ENCODE data around the gene CDS2. TPM values are rescaled to one million over a fixed set of nuclear protein-coding genes. Genes with fewer than 3 reads are reported as not detected.

Gene CDS2
- total RNA-seq, 1 donor = 32.0 TPM

DNA sequence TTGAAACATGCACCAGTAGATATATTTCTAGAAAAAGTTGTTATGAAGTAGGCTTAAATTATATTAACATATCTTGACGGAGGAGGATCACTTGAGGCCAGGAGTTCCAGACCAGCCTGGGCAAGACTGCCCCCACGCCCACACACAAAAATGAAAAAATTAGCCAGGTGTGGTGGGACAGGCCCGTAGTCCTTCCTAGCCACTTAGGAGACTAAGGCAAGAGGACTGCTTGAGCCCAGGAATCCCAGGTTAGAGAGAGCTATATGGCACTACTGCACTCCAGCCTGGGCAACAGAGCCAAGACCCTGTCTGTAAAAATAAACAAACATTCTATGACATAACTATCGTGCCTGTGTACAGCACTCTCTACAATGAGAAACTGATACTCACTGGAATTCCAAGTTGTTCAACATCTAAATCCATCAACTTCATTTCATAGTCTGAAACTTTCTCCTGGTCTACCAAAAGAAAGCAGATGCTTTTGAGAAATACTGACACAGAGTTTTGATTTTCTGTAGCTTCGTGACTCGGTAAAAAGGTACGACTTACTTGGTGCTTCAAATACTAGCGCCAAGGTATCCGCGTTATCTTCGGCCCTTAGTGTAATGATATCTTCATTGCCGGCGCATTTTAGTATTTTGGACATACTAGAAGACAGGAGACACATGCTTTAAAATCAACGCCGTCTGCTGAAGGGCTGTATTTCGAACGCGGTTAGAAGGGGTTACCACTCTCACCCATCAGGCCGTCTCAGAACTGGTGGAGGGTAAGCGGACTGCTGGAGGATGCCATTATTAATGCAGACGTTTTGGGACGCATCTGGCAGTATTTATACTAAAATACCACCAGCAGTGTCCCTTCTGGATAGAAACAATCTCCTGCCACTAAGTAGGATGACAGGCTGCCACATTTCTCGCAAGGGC lies 8.3 kb upstream of the CDS2 start:
- TF ChIP-seq, protein P1, sequence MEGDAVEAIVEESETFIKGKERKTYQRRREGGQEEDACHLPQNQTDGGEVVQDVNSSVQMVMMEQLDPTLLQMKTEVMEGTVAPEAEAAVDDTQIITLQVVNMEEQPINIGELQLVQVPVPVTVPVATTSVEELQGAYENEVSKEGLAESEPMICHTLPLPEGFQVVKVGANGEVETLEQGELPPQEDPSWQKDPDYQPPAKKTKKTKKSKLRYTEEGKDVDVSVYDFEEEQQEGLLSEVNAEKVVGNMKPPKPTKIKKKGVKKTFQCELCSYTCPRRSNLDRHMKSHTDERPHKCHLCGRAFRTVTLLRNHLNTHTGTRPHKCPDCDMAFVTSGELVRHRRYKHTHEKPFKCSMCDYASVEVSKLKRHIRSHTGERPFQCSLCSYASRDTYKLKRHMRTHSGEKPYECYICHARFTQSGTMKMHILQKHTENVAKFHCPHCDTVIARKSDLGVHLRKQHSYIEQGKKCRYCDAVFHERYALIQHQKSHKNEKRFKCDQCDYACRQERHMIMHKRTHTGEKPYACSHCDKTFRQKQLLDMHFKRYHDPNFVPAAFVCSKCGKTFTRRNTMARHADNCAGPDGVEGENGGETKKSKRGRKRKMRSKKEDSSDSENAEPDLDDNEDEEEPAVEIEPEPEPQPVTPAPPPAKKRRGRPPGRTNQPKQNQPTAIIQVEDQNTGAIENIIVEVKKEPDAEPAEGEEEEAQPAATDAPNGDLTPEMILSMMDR (IDR thresholded peaks at IDR 0.05; ENCODE audit: insufficient read depth, low read length) = no peak
- DNase-seq (ENCODE audit: low read depth) = no peak

DNA sequence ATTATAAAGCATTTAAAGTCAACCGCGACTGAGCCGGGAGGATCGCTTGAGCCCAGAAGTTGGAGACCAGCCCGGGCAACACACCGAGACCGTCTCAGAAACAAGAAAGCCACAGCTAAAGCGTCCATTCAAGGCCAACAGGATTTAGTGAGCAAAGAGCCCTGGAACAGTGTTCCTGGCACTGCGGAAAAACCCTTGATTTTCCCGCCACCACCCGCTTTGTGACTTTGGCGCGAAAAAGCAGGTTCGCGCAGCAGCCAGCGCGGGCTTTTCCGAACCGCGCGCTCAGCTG lies 7.7 kb upstream of the CDS2 start:
- TF ChIP-seq, protein P1 (IDR thresholded peaks at IDR 0.05; ENCODE audit: insufficient read depth, low read length) = no peak
- DNase-seq (ENCODE audit: low read depth) = no peak
- peak overlapping the region; percentile 99 for H3K4me3 ChIP-seq (ENCODE audit: low read depth, low read length)

More for the DNA sequence above, 8.3 kb upstream of the CDS2 start:
- peak overlapping the region; percentile 99 for H3K4me3 ChIP-seq (ENCODE audit: low read depth, low read length)

DNA sequence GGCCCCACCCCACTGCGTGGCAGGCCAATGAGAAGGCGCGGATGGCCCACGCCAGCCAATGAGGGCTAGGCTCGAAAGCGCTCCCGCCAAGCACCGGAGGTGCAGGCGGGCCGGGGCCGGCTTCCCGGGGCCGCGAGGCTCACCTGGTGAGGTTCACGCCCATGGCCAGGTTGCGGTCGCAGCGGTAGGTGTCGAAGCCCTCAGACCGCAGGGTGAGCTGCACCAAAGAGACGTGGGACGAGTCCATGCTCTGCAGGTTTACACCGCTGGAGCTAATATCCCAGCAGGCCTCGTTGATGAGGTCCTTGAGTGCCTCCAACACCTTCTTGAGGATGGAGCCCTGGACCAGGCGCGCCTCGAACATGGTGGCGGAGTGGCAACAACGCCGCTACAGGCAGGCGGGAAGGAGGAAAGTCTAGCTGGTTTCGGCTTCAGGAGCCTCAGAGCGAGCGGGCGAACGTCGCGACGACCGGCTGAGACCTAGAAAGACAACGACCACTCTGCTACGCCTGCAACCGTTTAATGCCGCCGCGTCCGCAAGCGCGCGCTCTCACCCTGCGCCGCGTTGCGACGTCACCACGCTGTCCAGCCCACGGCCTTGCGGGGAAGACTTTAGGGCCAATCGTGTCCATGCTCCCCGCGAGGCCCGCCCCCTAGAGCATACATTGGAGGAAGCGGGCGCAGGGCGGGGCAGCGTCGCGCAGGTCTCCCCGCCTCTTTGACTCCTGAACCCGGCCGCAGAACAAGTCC lies 7.2 kb upstream of the CDS2 start, which contains the start of gene PCNA:
Gene PCNA (minus strand): TSS at position 524 of the 750 bp plus-strand sequence. CDS start 160 bp downstream, at position 364.
- TF ChIP-seq, protein P1 (IDR thresholded peaks at IDR 0.05; ENCODE audit: insufficient read depth, low read length) = no peak
- peak within 1 kb of the TSS; percentile 99 for H3K4me3 ChIP-seq (ENCODE audit: low read depth, low read length)

DNA sequence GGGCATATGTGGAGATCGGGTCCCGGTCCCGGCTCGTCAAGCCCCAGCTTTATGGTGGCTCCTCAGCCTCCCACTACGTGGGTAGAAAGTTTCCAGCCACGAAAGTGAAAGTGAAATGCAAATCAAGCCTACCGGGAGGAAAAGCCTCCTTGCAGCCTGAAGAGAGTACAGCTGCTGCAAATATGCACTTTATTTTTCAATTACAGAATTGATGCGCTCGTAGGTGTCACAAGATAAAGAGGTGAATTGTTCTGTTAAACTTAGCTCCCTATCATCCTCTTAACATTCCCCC lies 6.7 kb upstream of the CDS2 start:
- TF ChIP-seq, protein P1 (IDR thresholded peaks at IDR 0.05; ENCODE audit: insufficient read depth, low read length) = no peak
- no peak for DNase-seq (ENCODE audit: low read depth)
- H3K4me3 ChIP-seq (ENCODE audit: low read depth, low read length) = peak overlapping the region; percentile 62

More for the DNA sequence above, 7.2 kb upstream of the CDS2 start, which contains the start of gene PCNA:
- peak; percentile 94 for DNase-seq (ENCODE audit: low read depth)

DNA sequence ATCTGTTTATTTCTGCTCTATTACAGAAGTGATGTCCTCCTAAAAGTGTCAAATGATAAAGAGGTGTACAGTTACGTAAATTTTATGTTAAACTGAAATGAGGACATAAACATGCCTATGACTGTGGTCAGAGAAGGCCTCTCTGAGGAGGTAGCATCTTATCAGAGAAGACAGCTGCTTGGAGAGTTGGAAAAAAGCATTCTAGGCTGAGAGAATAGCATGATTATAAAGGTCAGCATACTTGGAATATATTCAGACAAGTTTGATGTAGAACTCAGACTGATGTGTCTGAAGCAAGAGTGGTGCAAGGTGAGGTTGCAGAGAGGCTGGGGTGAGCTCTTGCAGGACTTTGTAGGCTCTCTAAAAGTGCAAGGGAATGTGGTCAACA lies 3.9 kb upstream of the CDS2 start:
- no peak overlapping the region for H3K4me3 ChIP-seq (ENCODE audit: low read depth, low read length)
- DNase-seq (ENCODE audit: low read depth) = peak; percentile 23
- TF ChIP-seq, protein P1 (IDR thresholded peaks at IDR 0.05; ENCODE audit: insufficient read depth, low read length) = no peak

DNA sequence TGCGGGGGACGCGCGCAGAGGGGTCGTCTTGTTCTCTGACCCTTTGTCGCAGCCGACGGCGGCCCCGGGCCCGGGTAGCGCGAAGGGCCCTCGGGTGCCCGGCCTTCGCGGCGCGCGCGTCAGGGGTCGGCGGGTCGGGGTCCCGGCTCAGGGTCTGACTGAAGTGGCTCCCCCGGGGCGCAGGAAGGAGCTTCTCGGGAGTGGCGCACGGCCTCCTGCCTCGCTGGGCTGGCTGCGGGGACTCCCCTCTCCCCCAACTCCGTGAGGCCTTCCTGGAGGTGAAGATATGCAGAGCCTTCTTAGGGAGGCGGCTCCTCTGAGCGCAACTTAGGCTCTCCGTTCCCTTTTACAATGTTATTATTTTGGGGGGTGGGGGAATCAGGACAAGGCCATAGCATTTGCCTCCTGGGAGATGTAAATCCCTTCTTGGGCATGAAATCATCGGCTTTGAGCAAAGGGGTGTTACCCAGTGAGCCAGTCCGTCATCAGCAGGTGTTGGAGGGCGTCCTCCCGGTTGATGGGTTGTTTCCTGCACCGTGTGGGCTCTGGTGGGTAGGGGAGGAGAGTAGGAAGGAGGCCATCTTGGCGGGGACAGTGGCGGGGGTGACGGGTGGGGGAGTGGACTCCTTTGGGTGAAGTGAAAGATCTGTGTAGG lies 523 bp downstream of the CDS2 start:
- DNase-seq (ENCODE audit: low read depth) = peak; percentile 32
- TF ChIP-seq, protein P1 (IDR thresholded peaks at IDR 0.05; ENCODE audit: insufficient read depth, low read length) = no peak
- H3K4me3 ChIP-seq (ENCODE audit: low read depth, low read length) = peak overlapping the region; percentile 87
